Vagina (tissue), 2 donors: ENCODE data around the gene ZDHHC3.

Source experiments
- CTCF ChIP-seq, 3 experiments: fragments of 450-650 bp in 2 of 3; fragments of 200-600 bp in 1 of 3; sonication (generic) in 1 of 3; IDR thresholded peaks; one replicate each; pipeline ENCODE4 v1.5.1; 2017 to 2019; ENCODE audit warnings: antibody characterized with exemption in 3 of 3, mild to moderate bottlenecking in 2 of 3, moderate library complexity in 2 of 3
- POLR2A ChIP-seq, 2 donors: fragments of 450-650 bp; IDR thresholded peaks; one replicate each; pipeline ENCODE4 v1.6.1; 2017; ENCODE audit warnings: antibody characterized with exemption in 2 of 2, mild to moderate bottlenecking in 2 of 2, moderate library complexity in 2 of 2

GRCh38 chr3:44918581-44918980 is 57.4 kb downstream of the ZDHHC3 start:
- TF ChIP-seq CTCF (IDR thresholded peaks at IDR 0.05) = no peak
- no peak for TF ChIP-seq POLR2A (IDR thresholded peaks at IDR 0.05)
